Measurements from ENCODE around the gene KIF22. TPM values are rescaled to one million over a fixed set of nuclear protein-coding genes. Genes with fewer than 3 reads are reported as not detected.

Gene KIF22
- total RNA-seq, 4 donors from 2014 or later: 5.9 to 70.4 (median 15.8) TPM

GRCh38 chr16:29812754-29813643 is 22.4 kb downstream of the KIF22 start:
- DNase-seq: no peak
- Histone ChIP-seq H3K9me3 (no peaks in the 10 kb centered on the region), H3K27me3 (no peaks in the 10 kb centered on the region), H3K4me3 (peak overlapping the region; percentile 59 to 66), H3K27ac (peak overlapping the region; percentile 96 to 99), H3K4me1 (peaks cover 11 to 38% of the 10 kb centered on the region in 2 donors), H3K36me3 (no peaks in the 10 kb centered on the region)
- TF ChIP-seq POLR2A (IDR thresholded peaks at IDR 0.05): no peak
- no peak for TF ChIP-seq CTCF (IDR thresholded peaks at IDR 0.05)
- intact Hi-C loops (cut with DNase I; ENCODE audit: low total_unique reads): no loop called here

DNA sequence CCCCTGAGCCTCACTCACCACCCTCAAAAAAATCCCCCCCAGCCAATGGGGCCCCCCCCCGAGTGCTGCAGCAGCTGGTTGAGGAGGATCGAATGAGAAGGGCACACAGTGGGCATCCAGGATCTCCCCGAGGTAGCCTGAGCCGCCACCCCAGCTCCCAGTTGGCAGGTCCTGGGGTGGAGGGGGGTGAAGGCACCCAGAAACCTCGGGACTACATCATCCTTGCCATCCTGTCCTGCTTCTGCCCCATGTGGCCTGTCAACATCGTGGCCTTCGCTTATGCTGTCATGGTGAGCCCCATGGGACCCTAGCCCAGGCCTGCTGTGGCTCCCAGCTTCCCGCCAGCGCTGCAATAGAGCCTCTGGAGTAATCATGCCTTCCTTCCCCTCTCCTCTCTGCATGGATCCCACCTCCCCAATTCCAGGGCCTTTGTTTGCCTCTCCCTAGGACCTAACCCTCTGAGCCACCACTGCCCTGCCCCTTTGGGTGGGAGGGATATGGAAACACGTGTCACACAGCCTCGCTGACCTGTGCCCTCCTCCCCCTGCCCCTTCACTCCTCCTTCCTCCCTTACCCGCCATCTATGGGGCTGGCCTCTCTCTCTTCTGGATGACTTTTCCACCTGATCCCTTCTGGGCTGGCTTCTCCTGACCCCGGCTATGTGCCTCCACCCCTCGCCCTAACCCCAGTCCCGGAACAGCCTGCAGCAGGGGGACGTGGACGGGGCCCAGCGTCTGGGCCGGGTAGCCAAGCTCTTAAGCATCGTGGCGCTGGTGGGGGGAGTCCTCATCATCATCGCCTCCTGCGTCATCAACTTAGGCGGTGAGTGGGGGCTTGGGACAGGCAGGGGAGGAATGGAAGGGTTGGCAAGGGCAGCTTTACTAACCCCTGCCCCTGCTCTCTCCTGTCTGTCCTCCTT is 23.4 kb downstream of the KIF22 start:
- TF ChIP-seq CTCF (IDR thresholded peaks at IDR 0.05): no peak
- no peak for TF ChIP-seq POLR2A (IDR thresholded peaks at IDR 0.05)
- H3K27ac ChIP-seq: peak overlapping the region; percentile 96 to 99
- no peaks in the 10 kb centered on the region for H3K9me3 ChIP-seq
- DNase-seq: peak in 1 of 2 donors; percentile 34
- H3K27me3 ChIP-seq: no peaks in the 10 kb centered on the region
- peaks cover 4 to 29% of the 10 kb centered on the region in 2 donors for H3K4me1 ChIP-seq
- no peaks in the 10 kb centered on the region for H3K36me3 ChIP-seq
- H3K4me3 ChIP-seq: peak overlapping the region in 1 of 2 donors; percentile 66
- intact Hi-C loops (cut with DNase I; ENCODE audit: low total_unique reads): no loop called here

- intact Hi-C loops (cut with DNase I; ENCODE audit: low total_unique reads): no loop called here
- Histone ChIP-seq H3K27me3 (no peaks in the 10 kb centered on the region), H3K9me3 (no peaks in the 10 kb centered on the region), H3K4me1 (peaks cover 0 to 23% of the 10 kb centered on the region in 2 donors), H3K27ac (peak overlapping the region; percentile 96 to 99), H3K36me3 (no peaks in the 10 kb centered on the region), H3K4me3 (no peak overlapping the region)
- no peak for TF ChIP-seq POLR2A (IDR thresholded peaks at IDR 0.05)
- TF ChIP-seq CTCF (IDR thresholded peaks at IDR 0.05): no peak
- no peak for DNase-seq
Measured at GRCh38 chr16:29814592-29814991, 24.0 kb downstream of the KIF22 start.

DNA sequence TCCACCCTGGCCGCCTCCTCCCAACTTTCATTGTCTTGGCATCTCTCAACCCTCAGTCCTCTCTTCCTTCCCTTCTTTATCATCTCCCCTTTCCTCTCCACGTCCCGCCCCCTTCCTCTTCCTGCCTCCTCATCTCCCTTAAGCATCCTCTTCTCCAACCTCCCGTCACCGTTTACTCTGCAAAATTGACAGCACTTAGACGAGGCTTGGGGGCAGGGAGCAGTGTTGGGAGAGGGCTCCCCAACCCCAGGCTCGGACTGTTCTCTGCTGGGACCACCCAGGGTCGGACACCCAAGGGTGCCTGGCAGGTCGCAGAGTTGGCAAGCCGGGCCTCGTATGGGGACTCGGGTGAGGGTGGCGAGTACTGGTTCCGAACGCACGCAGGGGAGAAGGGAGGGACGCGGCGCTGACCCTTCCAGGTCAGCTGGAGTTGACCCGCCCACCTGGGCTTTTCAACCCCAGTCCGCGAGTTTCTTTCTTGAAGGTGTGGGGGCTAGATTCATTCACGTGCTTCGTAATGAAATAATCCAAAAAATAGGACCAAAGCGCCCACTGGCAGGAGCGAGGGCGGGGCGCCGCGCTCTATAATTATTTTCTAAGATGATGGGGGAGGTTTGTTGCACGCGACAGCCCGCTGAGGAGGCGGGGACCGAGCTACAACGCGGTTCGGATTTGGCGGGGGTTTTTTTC is 24.6 kb downstream of the KIF22 start:
- intact Hi-C loops (cut with DNase I; ENCODE audit: low total_unique reads): no loop called here
- DNase-seq: peak; percentile 50 to 58
- peak overlapping the region; percentile 72 to 90 for H3K4me3 ChIP-seq
- peak overlapping the region; percentile 96 to 99 for H3K27ac ChIP-seq
- TF ChIP-seq POLR2A (IDR thresholded peaks at IDR 0.05): no peak
- TF ChIP-seq CTCF (IDR thresholded peaks at IDR 0.05): no peak
- H3K36me3 ChIP-seq: no peaks in the 10 kb centered on the region
- H3K4me1 ChIP-seq: peaks cover 0 to 18% of the 10 kb centered on the region in 2 donors
- H3K9me3 ChIP-seq: no peaks in the 10 kb centered on the region
- H3K27me3 ChIP-seq: no peaks in the 10 kb centered on the region

Data from uterus (tissue), 4 donors.